ENCODE data around the gene IL2RA.

DNA sequence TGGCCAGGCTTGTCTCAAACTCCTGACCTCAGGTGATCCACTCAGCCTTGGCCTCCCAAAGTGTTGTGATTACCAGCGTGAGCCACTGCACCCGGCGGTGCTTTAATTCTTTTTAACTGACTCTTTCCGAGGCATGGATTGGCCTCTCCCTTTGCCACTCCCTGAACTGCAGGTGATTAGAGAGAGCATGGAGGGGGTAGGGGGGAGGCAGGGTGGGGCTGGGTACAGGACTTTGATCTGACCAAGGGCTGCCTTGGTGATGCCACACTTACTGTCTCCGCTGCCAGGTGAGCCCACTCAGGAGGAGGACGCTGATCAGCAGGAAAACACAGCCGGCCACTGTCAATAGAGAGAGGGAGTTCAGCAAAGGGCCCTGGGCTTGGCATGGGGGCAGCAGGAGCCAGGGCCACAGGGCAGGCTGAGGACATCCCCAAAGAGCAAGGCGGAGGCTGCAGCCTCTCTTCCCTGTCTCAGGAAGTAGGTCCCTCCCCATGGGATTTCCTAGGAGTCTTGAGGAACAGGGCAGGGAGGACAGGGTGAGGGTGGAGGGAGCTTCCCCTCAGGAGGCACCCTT, 44.3 kb downstream of the IL2RA start:
- TF ChIP-seq, protein P1, sequence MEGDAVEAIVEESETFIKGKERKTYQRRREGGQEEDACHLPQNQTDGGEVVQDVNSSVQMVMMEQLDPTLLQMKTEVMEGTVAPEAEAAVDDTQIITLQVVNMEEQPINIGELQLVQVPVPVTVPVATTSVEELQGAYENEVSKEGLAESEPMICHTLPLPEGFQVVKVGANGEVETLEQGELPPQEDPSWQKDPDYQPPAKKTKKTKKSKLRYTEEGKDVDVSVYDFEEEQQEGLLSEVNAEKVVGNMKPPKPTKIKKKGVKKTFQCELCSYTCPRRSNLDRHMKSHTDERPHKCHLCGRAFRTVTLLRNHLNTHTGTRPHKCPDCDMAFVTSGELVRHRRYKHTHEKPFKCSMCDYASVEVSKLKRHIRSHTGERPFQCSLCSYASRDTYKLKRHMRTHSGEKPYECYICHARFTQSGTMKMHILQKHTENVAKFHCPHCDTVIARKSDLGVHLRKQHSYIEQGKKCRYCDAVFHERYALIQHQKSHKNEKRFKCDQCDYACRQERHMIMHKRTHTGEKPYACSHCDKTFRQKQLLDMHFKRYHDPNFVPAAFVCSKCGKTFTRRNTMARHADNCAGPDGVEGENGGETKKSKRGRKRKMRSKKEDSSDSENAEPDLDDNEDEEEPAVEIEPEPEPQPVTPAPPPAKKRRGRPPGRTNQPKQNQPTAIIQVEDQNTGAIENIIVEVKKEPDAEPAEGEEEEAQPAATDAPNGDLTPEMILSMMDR (IDR thresholded peaks at IDR 0.05; ENCODE audit: extremely low read depth in 1 of 2, insufficient read depth in 1 of 2, low read depth in 1 of 2, low read length in 2 of 2), result no peak
- TF ChIP-seq, protein P2, sequence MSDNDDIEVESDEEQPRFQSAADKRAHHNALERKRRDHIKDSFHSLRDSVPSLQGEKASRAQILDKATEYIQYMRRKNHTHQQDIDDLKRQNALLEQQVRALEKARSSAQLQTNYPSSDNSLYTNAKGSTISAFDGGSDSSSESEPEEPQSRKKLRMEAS (IDR thresholded peaks at IDR 0.05; ENCODE audit: insufficient read depth, insufficient read length), result no peak
- TF ChIP-seq FOS (IDR thresholded peaks at IDR 0.05; ENCODE audit: borderline replicate concordance, insufficient read depth, low read length) (no peak), POLR2AphosphoS5 (IDR thresholded peaks at IDR 0.05; ENCODE audit: insufficient read depth, low read depth, low read length) (no peak)

Measured in endothelial cell of umbilical vein (primary cell).